ENCODE results near the gene WDR93.

WDR93 gene

GRCh38 chr15:89666858-89667705, 23.5 kb upstream of the WDR93 start:
- H3K4me1 ChIP-seq (ENCODE audit: control insufficient read depth, insufficient read depth, low read length), result no peaks in the 10 kb centered on the region
- TF ChIP-seq PRDM4 (tag by site-specific recombination; IDR thresholded peaks at IDR 0.05), result no peak
- no peak for TF ChIP-seq FEZF1 (tag by site-specific recombination; IDR thresholded peaks at IDR 0.05)
- no peak for TF ChIP-seq YY2 (tag by site-specific recombination; IDR thresholded peaks at IDR 0.05)
- no peak for TF ChIP-seq PRDM2 (tag by site-specific recombination; IDR thresholded peaks at IDR 0.05; ENCODE audit: borderline replicate concordance)
- no peak for TF ChIP-seq INSM2 (tag by site-specific recombination; IDR thresholded peaks at IDR 0.05)
- TF ChIP-seq ZNF354C (tag by site-specific recombination; IDR thresholded peaks at IDR 0.05; ENCODE audit: borderline replicate concordance, low read depth), result no peak
- TF ChIP-seq ZNF488 (tag by site-specific recombination; IDR thresholded peaks at IDR 0.05), result no peak
- TF ChIP-seq ZNF626 (tag by site-specific recombination; IDR thresholded peaks at IDR 0.05), result no peak
- no peak for TF ChIP-seq ZNF704 (tag by site-specific recombination; IDR thresholded peaks at IDR 0.05)
- TF ChIP-seq ZBTB11 (tag by site-specific recombination; conservative IDR thresholded peaks at IDR 0.05; ENCODE audit: low read depth), result no peak
- no peak for TF ChIP-seq ZBTB48 (tag by site-specific recombination; IDR thresholded peaks at IDR 0.05)
- TF ChIP-seq KLF9 (tag by site-specific recombination; IDR thresholded peaks at IDR 0.05; ENCODE audit: low read depth), result no peak
- no peak for TF ChIP-seq ZNF768 (tag by site-specific recombination; IDR thresholded peaks at IDR 0.05)
- TF ChIP-seq EGR2 (tag by site-specific recombination; IDR thresholded peaks at IDR 0.05; ENCODE audit: low read depth), result no peak

More at GRCh38 chr15:89666858-89667705, 23.5 kb upstream of the WDR93 start:
- ChIA-PET CTCF (interaction anchor here (7.8 kb wide), 1 partner anchor 20 kb away, joined by 36 read pairs; no protein-coding TSS in a partner anchor), POLR2A (no interaction called here)
- Histone ChIP-seq H3K27ac (ENCODE audit: extremely low read depth, low read depth, low read length) (no peak overlapping the region), H3K36me3 (ENCODE audit: control insufficient read depth in 2 of 2, insufficient read depth in 1 of 2, low read length in 2 of 2) (no peaks in the 10 kb centered on the region), H3K4me3 (ENCODE audit: low read depth, low read length) (no peak overlapping the region), H3K9me3 (ENCODE audit: control insufficient read depth, insufficient read depth, low read depth, low read length) (no peaks in the 10 kb centered on the region)
